ENCODE data around the gene ZNF784.

GRCh38 chr19:55599842-55600661 is 24.3 kb downstream of the ZNF784 start, which contains the start of gene ZNF524:
- TF ChIP-seq SALL2 (CRISPR knock-in tag; IDR thresholded peaks at IDR 0.05) (no peak; the same call in 1 of the 2 replicates), BCLAF1 (IDR thresholded peaks at IDR 0.05) (no peak), ZNF121 (CRISPR knock-in tag; IDR thresholded peaks at IDR 0.05) (no peak), CTCF (CRISPR knock-in tag; IDR thresholded peaks at IDR 0.05) (no peak), THAP8 (CRISPR knock-in tag; IDR thresholded peaks at IDR 0.05; ENCODE audit: borderline replicate concordance) (no peak), KDM1A (CRISPR knock-in tag; IDR thresholded peaks at IDR 0.05) (no peak), CENPBD1 (CRISPR knock-in tag; IDR thresholded peaks at IDR 0.05; ENCODE audit: borderline replicate concordance, low read depth) (no peak), ZNF274 (CRISPR knock-in tag; IDR thresholded peaks at IDR 0.05) (no peak), ZBTB2 (CRISPR knock-in tag; IDR thresholded peaks at IDR 0.05; ENCODE audit: low read depth) (peak; percentile 91), HOXA7 (CRISPR knock-in tag; IDR thresholded peaks at IDR 0.05) (no peak), SIX1 (CRISPR knock-in tag; IDR thresholded peaks at IDR 0.05; ENCODE audit: borderline replicate concordance) (no peak), ZBTB4 (CRISPR knock-in tag; IDR thresholded peaks at IDR 0.05; ENCODE audit: borderline replicate concordance) (no peak), ZBTB20 (CRISPR knock-in tag; IDR thresholded peaks at IDR 0.05; ENCODE audit: borderline replicate concordance, low read depth) (0 out of 2 replicates have a peak, but pooled peaks have one; percentile 35)

Data from HepG2 (cell line).